Activated CD4-positive, alpha-beta T cell treated with anti-CD3 and anti-CD28 coated beads, Interleukin-2, amount 50 U/mL, for 1 hour (primary cell): ENCODE data around the gene MKX.
"Not testable (repeated sequence)": the region's sequence is repeated elsewhere in the genome, so short reads cannot be mapped to it uniquely, and the experiment has no call there.

Experiments used
- DNase-seq: peaks from one replicate; pipeline ENCODE4 v3.0.0-alpha.2; 2020

MKX gene

DNA sequence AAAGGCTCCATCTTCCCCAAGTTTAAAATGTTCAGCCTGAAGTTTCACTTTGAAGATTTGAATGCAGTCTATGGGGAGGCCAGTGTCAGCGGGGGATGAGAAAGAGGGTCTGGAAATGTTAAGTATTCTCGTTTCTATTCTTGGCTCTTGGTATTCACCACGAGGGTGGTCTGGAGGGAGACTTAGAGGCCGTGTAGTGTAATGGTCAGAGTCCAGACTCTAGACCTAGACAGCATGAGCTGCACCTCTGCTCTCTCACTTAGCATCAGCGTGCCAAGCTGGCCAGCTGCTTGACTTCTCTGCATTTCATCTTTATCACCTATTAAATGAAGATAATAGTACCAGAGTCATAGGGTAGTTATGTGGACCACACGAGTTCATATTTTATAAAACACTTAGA, 57.9 kb downstream of the MKX start:
- no peak for DNase-seq

DNA sequence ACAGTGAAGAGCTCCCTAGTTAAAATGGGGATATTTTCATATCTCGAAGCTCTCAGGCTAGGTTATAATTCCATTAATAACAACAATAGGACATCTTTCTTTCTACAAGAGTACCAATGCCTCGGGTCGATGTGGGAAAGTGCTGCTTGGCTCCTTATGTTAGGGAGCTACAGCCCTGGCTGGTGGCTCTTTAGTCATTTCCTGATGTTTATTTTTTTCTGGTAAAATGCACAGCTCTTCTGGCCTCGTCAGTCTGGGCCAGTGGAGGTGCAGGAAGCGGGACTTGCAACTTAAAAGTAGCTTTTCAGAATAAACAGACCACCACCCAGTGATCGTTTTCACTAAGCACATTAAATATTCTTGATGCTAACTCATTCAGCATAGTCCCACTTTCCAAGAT, 58.3 kb downstream of the MKX start:
- DNase-seq, result no peak

DNA sequence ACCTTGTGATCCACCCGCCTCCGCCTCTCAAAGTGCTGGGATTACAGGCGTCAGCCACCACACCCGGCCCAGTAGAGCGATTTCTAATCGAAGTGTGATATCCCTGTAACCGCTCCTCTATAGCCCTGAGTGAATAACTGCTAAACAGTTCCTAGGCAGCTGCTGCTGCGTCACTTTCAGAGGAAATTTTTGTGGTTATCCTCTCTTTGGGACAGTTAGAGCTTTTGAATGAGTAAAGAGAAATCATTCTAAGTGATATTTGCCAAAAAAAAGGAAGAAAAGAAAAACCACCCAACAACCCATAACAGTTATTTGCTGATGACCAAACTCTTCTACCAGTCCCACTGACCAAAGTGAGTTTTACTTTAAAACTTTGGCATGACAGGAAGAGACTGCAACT, 59.9 kb downstream of the MKX start:
- DNase-seq, result no peak

DNA sequence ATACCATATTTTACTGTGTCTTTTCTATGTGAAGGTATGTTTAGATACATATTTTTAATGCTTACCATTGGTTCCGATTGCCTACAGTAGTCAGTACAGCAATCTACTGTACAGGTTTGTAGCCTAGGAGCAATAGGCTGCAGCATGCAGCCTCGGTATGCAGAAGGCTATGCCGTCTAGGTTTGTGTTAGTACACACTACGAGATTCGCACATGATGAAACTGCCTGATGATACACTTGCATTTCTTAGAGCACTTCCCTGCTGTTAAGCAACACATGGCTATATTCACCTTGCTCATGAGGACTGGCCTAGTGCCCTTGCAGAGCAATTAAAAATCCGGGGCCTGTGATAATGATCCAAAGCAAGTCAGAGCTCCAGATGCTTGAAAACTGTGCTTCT, 62.4 kb downstream of the MKX start:
- DNase-seq, result no peak

DNA sequence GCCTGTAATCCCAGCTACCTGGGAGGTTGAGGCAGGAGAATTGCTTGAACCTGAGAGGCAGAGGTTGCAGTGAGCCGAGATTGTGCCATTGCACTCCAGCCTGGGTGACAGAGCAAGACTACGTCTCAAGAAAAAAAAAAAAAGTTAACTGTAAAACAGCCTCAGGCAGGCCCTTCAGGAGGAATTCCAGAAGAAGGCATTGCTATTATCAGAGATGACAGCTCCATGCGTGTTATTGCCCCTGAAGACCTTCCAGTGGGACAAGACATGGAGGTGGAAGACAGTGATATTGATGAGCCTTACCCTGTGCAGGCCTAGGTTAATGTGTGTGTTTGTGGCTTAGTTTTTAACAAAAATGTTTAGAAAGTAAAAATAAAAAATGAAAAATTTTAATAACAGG, 63.8 kb downstream of the MKX start:
- DNase-seq, result not testable (repeated sequence)

DNA sequence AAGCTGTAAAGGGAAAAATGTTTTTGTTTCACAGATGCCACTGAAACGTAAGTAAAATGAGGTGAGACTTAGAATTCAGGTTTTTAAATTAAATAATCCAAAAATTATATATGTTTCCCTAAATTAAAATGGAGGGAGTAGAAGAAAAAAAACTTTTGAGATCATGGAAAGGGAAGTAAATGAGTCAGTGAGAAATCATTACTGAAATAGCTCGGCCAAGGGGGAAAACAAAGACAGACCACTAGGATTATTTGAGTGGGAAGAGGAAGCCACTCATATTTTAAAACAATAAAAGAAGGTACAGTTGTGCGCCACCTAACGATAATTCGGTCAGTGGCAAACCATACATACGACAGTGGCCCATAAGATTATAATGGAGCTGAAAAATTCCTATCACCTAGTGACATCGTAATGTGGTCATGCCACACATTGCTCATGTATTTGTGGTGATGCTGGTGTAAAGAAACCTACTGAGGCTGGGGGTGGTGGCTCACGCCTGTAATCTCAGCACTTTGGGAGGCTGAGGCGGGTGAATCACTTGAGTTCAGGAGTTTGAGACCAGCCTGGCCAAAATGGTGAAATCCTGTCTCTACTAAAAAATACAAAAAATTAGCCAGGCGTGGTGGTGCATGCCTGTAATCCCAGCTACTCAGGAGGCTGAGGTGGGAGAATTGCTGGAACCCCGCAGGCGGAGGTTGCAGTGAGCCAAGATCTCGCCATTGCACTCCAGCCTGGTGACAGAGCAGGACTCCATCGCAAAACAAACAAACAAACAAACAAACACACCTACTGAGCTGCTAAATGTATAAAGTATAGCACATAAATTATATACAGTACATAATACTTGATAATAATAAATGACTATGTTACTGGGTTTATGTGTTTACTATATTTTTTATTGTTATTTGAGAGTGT, 64.7 kb downstream of the MKX start:
- DNase-seq, result no peak

GRCh38 chr10:27680006-27680557, 65.5 kb downstream of the MKX start:
- DNase-seq, result no peak

GRCh38 chr10:27679369-27679912, 66.2 kb downstream of the MKX start:
- no peak for DNase-seq

GRCh38 chr10:27678166-27678565, 67.5 kb downstream of the MKX start:
- DNase-seq, result no peak

DNA sequence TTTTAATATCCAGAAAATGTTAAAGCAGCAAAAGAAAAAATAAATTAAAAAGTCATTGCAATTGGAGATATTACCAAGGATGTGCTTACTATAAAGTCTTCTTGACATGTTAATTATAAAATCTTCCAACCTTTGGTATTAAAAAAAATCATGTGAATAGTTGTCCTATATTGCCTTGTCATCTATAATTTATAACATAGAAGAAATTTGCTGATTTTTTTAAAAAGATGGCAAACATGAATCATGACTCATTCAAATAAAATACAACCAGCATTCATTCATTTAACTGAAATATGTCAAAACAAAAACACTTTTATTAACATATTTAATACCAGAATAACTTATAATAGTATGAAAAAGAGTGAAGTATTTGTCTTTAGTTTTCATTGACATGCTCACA, 72.6 kb downstream of the MKX start:
- no peak for DNase-seq

DNA sequence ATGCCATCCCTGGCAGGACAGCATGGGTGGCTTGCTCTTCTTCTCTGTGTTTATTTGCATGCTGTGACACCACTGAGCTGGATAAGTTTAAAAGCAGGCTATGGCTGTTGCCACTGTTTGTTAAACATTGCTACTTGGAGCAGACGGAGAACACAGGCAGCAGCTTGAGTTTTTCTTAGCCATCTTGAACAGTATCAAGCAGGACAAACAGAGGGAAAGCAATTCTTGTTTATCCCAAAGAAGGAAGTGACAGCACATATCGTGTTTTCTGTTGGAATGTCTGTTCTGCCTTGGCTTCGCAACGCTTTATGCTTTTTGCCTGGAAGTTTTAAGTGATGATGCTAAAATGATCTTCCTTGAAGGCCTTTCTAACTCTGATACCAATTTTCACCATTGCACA, 73.8 kb downstream of the MKX start:
- no peak for DNase-seq

GRCh38 chr10:27664461-27664860, 81.2 kb downstream of the MKX start:
- no peak for DNase-seq

- no peak for DNase-seq
Measured at GRCh38 chr10:27663621-27664020, 82.0 kb downstream of the MKX start.

DNA sequence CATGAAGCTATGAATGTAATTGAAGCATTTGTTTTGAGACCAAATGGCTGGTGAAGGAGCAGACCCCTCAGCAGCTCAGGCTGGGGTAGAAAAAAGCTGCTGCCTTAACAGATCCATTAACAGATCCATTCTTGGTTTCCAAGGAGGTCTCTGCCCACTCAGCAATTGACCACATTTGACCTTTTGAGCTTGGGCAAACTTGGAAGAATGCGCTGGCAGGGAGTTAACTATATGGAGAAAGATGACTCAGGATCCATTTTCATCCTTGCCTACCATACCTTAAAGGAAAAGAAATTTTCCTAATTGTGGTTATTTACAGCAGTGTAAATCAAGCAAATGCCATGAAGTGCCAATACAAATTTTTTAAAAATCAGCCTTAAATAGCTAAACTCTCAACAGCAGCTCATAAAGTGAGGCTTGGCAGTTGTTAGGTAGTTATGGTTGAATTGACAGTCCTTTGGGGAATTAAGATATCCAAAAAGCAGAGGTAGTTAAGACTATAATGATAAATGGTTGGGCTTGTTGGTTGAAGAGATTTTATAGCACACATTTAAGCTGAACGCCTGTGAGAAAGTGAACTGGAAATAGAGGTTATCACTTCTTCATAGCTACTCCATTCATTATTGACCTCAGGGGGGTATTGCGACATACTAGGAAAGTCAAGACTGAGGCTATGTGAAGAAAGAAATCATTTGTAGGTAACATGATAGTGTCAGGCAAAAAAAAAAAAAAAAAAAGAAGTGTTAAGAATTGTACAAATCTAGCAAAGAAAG, 83.9 kb downstream of the MKX start:
- no peak for DNase-seq

- no peak for DNase-seq
Measured at GRCh38 chr10:27660711-27661110, 84.9 kb downstream of the MKX start.

DNA sequence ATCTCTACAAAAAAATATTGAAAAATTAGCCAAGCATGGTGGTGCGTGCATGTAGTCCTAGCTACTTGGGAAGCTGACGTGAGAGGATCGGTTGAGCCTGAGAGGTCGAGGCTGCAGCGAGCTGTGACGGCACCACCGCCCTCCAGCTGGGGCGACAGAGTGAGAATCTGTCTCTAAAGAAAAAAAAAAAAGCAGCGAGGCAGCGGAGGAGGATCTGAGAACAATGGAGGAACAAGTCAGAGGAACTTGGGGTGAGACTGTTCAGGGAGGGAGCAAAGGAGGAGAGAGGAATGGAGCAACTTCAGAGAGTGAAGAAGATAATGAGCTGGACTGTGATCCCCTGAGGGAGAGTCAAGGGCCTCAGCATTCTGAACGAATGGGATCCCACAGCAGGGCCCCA, 85.4 kb downstream of the MKX start:
- DNase-seq, result no peak

GRCh38 chr10:27659786-27660185, 85.8 kb downstream of the MKX start:
- DNase-seq, result no peak

- no peak for DNase-seq
Measured at GRCh38 chr10:27658788-27659187, 86.8 kb downstream of the MKX start.

DNA sequence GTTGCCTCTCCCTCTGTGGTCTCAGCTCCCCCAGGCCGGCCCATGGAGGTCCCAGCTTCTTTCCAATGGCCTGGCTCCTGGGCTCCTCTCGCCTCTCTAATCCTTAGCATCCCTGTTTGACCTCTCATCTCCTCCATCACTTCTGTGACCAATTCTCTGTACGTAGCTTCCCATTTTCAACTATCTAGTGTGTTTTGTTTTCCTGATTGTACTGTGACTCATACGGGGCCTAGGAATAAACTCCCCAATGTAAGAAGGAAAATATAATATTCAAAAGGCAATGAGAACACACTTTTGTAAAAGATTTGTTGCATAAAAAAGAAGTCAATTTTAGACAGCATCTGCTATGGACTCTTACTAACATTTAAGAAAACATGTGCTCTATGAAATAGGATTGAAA, 90.3 kb downstream of the MKX start:
- DNase-seq, result no peak

- DNase-seq, result no peak
Measured at GRCh38 chr10:27654284-27654683, 91.3 kb downstream of the MKX start.

DNA sequence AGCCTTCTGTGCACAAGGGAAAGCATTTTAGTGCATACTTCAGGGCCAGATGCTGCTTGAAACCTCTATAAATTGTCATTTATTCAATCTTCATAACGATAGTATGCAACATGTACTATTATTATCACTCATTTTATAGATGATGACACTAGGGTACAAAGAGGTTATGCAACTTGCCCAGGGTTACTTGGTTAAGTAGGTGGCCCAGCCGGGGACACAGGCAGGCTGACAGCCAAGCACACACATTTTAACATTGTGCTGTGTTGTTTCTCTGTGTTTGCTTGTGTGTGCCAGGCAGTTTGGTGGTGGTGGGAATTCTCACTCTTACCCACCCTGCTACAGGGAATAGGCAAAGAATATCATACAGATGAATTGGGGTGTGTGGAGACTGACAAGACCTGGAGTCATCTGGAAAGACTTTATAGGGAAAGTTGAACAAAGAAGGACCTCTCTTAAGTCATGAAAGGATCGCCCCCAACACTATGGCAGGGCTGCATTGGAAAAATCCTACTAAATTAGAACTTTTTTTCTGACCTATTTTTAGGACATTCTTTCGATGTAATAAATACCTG, 98.9 kb downstream of the MKX start:
- no peak for DNase-seq

- DNase-seq, result no peak
Measured at GRCh38 chr10:27646194-27646593, 99.4 kb downstream of the MKX start.

DNA sequence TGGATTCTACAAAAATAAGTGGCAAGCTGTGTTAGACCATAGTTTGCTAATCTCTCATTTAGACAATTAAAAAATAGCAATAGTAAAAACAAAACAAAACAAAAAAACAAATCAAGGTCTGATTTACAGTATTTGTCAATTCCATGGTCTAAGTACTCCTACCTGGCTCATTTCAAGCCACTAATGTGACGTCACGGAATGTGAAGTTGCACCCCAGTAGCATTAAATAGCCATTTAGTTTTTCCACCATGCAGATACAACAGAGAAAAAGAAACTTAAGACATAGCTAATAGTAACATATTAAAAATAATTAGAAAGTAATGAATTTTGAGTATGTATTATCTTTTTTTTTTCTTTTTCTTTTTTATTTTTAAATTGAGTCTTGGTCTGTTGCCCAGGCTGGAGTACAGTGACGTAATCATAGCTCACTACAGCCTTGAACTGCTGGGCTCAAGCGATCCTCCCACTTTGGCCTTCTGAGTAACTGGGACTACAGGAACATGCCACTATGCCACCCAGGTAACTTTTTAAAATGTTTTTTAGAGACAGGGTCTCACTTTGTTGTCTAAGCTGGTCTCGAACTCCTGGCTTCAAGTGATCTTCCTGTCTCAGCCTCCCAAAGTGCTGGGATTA, 101.2 kb downstream of the MKX start:
- DNase-seq, result no peak
